ENCODE data around the gene SLC29A1. TPM values are rescaled to one million over a fixed set of nuclear protein-coding genes. Genes with fewer than 3 reads are reported as not detected.

Gene SLC29A1
- total RNA-seq, 2 experiments from 2014 or later: 47.6 to 50.0 TPM

DNA sequence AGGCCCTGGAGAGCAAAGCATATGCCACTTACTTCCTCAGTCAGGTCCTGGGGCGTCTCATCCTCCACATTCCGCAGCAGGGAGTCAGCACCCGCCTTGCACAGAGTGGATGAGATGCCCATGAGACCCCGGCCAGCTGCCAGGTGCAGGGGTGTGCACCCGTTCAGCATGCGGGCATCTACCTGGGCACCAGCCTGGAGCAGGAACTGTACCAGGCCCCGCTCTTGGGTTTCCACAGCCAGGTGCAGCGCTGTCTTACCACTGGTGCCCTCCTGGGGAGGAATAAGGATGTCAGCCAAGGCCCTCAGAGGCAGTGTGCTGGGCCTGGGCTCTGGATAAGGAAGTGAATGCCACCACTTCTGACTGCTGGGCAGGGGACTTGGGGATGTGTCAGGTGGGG is 36.6 kb downstream of the SLC29A1 start:
- ChIA-PET POLR2A (interaction anchor here (0.5 to 7.5 kb wide), 2 partner anchors 13 to 642 kb away, joined by 5 to 139 read pairs; partner anchors contain the start of gene HSP90AB1), CTCF (no interaction called here)
- Mint-ChIP-seq H3K4me3 (no peak overlapping the region), H3K4me1 (ENCODE audit: low read depth) (peaks cover 51% of the 10 kb centered on the region), H3K36me3 (peaks cover 28% of the 10 kb centered on the region), H3K27ac (no peak overlapping the region), H3K9me3 (no peaks in the 10 kb centered on the region), H3K27me3 (no peaks in the 10 kb centered on the region)
- DNase-seq: no peak
- intact Hi-C loops (cut with micrococcal nuclease): no loop called here

GRCh38 chr6:44260451-44261297 is 37.3 kb downstream of the SLC29A1 start:
- intact Hi-C loops (cut with micrococcal nuclease): no loop called here
- Mint-ChIP-seq H3K4me3 (no peak overlapping the region), H3K27me3 (no peaks in the 10 kb centered on the region), H3K4me1 (ENCODE audit: low read depth) (peaks cover 46% of the 10 kb centered on the region), H3K36me3 (peaks cover 27% of the 10 kb centered on the region), H3K9me3 (no peaks in the 10 kb centered on the region), H3K27ac (no peak overlapping the region)
- DNase-seq: no peak
- CTCF ChIA-PET: interaction anchor here (1.2 to 2.2 kb wide), 2 partner anchors 36 to 53 kb away, joined by 3 to 5 read pairs; partner anchors contain the start of gene AARS2
- POLR2A ChIA-PET: interaction anchor here (0.5 to 7.5 kb wide), 3 partner anchors 13 to 643 kb away, joined by 5 to 139 read pairs (median 79); partner anchors contain the start of gene HSP90AB1

GRCh38 chr6:44261581-44261980 is 38.2 kb downstream of the SLC29A1 start:
- H3K4me1 Mint-ChIP-seq (ENCODE audit: low read depth): peaks cover 43% of the 10 kb centered on the region
- no peaks in the 10 kb centered on the region for H3K9me3 Mint-ChIP-seq
- ChIA-PET CTCF (interaction anchor here (0.8 to 2.2 kb wide), 6 partner anchors 10 to 89 kb away, joined by 3 to 9 read pairs (median 4); partner anchors contain the start of genes AARS2 and SLC29A1), POLR2A (interaction anchor here (0.7 to 4.7 kb wide), 2 partner anchors 10 to 14 kb away, joined by 4 to 79 read pairs; partner anchors contain the start of gene HSP90AB1)
- no peak overlapping the region for H3K4me3 Mint-ChIP-seq
- H3K27me3 Mint-ChIP-seq: no peaks in the 10 kb centered on the region
- DNase-seq: no peak
- no peak overlapping the region for H3K27ac Mint-ChIP-seq
- peaks cover 27% of the 10 kb centered on the region for H3K36me3 Mint-ChIP-seq
- intact Hi-C loops (cut with micrococcal nuclease): no loop called here

- Mint-ChIP-seq H3K36me3 (peaks cover 27% of the 10 kb centered on the region), H3K4me1 (ENCODE audit: low read depth) (peaks cover 42% of the 10 kb centered on the region), H3K9me3 (no peaks in the 10 kb centered on the region), H3K27me3 (no peaks in the 10 kb centered on the region), H3K4me3 (peak overlapping the region; percentile 97), H3K27ac (peak overlapping the region; percentile 94)
- DNase-seq: no peak
- POLR2A ChIA-PET: interaction anchor here (0.7 to 4.7 kb wide), 2 partner anchors 11 to 15 kb away, joined by 4 to 79 read pairs; partner anchors contain the start of gene HSP90AB1
- intact Hi-C loops (cut with micrococcal nuclease): no loop called here
- CTCF ChIA-PET: interaction anchor here (0.8 to 2.2 kb wide), 7 partner anchors 17 to 90 kb away, joined by 3 to 9 read pairs (median 4); partner anchors contain the start of genes AARS2 and SLC29A1
These were observed 39.3 kb downstream of the SLC29A1 start for GRCh38 chr6:44262467-44263353.

DNA sequence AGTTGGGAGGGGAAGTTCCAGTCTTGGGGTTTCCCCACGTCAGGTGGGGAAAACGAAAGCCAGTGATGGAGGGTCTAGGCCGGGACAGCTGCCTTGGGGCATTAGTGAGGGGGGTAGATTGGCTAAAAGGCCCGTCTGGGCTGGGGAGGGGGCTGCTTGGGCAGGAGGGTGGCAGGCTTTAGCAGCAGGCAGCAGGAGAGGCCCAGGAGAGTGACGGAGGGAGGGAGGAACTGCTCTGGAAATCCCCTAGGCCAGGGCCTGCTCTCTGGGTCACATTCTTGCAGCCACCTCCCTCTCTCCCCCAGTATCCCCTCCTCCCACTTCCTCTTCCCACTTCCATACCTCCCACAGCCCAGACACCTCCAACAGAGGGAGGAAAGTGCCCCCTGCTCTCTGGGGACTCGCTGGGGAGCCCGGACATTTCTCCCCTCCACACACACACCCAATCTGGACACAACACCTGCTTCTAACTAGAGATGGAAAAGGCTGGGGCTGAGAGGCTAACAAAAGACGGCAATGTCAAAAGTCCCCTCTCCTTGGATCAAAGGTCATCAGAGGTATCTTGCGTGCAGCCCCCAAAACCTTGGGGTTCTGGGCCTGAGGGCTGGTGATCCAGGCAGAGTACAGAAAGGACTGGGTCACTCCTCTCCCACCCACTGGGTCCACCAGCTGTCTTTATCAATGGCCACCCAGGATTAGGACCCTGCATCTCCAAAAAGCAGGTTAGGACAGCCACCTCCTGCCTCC is 40.1 kb downstream of the SLC29A1 start:
- H3K27me3 Mint-ChIP-seq: peaks cover 1% of the 10 kb centered on the region

DNA sequence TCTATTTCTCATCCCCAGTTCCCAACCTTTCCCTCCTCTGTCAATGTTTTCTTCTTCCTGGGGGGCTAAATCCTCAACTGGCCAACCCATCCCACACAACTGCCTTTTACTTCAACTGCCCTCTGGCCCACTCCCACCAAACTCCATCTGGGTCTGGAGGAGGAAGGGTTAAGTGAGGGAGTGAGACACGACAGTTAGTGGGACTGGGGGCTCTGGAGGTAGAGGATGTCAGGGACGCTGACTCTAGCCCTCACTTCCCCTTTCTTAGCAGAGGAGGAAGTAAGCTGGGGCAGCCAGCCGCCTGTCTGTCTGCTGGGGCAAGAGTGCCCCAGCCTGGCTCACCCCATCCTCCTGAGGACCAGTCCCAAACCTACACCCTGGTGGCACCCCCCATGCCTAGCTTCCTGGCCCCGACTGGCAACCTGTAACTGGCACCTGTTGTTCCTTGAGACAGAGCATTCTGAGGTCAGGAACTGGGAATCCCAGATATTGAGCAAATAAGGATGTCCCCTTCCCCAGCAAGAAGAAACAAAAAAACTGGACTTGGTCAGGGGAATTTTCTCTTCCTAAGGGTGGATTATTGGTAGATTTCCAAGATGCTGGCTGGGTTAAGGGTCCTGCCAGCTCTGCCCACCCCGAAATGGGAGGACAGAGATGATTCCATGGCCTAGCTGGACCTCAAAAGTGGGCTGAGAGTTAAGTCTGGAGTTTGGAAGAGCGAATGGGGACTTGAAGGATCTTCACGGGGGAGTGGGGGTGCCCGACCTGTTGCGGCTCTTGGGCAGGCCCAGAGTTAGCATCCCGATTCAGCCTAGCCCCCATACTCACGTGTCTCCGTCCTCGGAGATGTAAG is 41.0 kb downstream of the SLC29A1 start:
- CTCF ChIA-PET: interaction anchor here (0.6 to 5.8 kb wide), 10 partner anchors 8 to 73 kb away, joined by 3 to 68 read pairs (median 4); partner anchors contain the start of genes AARS2 and HSP90AB1
- POLR2A ChIA-PET: interaction anchor here (0.5 to 4.7 kb wide), 8 partner anchors 8 to 1120 kb away, joined by 3 to 79 read pairs (median 4); partner anchors contain the start of genes HSP90AB1 and SLC29A1

More for the DNA sequence above, 40.1 kb downstream of the SLC29A1 start:
- DNase-seq: peak; percentile 68
- ChIA-PET CTCF (interaction anchor here (0.6 to 5.8 kb wide), 9 partner anchors 8 to 91 kb away, joined by 3 to 68 read pairs (median 9); partner anchors contain the start of genes AARS2, HSP90AB1 and SLC29A1), POLR2A (interaction anchor here (1.0 to 4.7 kb wide), 5 partner anchors 9 to 40 kb away, joined by 3 to 79 read pairs (median 4); partner anchors contain the start of genes HSP90AB1 and SLC29A1)
- Mint-ChIP-seq H3K9me3 (no peaks in the 10 kb centered on the region), H3K4me1 (ENCODE audit: low read depth) (peaks cover 35% of the 10 kb centered on the region), H3K27ac (peak overlapping the region; percentile 94), H3K4me3 (peak overlapping the region; percentile 97), H3K36me3 (peaks cover 27% of the 10 kb centered on the region)
- intact Hi-C loops (cut with micrococcal nuclease): loop anchor here (2.0 kb wide), 2 partner anchors 27 to 41 kb away; partner anchors contain the start of gene SLC29A1

DNA sequence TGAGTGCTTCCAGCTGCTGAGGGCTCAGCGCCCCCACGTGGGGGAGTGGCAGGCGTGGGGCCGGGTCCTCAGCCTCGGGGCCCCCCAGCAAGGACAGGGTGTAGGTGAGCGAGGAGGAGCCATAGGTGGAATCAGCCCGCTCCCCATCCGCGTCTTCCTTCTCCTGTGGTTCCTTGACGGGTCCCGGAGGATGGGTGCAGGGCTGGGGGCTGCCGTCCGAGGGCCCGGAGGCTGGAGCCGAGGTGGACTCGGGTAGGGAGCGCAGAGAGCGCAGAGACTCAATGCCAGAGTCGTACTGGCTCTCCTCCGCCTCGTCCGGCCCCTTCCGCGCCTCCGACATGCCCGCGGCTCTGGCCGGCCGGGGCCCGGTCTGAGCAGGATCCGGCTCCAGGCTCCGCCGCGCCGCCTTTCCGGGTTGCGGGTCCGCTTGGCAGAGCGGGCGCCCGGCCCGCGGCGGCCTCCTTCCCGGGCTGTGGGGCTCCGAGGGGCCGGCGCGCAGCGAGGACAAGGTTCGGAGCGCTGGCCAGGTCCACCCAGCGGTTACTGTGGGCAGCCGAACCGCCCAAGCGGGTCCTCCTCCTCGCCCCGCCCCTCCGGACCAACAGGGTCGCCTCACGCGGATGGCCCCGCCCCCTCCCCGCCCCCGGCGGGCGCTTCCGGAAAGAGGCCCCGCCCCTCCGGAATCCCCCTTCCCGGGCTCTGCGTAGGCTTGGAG is 41.8 kb downstream of the SLC29A1 start, which contains the start of gene NFKBIE:
Gene NFKBIE, minus strand, starts transcription at position 545 of the 715 bp plus-strand sequence. Its CDS starts 205 bp downstream, at position 340.
- intact Hi-C loops (cut with micrococcal nuclease): loop anchor here (1.0 to 2.0 kb wide), 7 partner anchors 8 to 139 kb away; partner anchors contain the start of genes CDC5L, HSP90AB1, SLC29A1 and SLC35B2
- no peaks in the 10 kb centered on the region for H3K9me3 Mint-ChIP-seq
- POLR2A ChIA-PET: interaction anchor here (1.1 to 4.7 kb wide), 6 partner anchors 9 to 42 kb away, joined by 3 to 79 read pairs (median 4); partner anchors contain the start of genes HSP90AB1 and SLC29A1

More for the DNA sequence above, 41.0 kb downstream of the SLC29A1 start:
- Mint-ChIP-seq H3K9me3 (no peaks in the 10 kb centered on the region), H3K27me3 (peaks cover 10% of the 10 kb centered on the region), H3K27ac (peak overlapping the region; percentile 94), H3K4me1 (ENCODE audit: low read depth) (peaks cover 41% of the 10 kb centered on the region), H3K4me3 (peak overlapping the region; percentile 97), H3K36me3 (peaks cover 26% of the 10 kb centered on the region)
- DNase-seq: peak; percentile 64
- intact Hi-C loops (cut with micrococcal nuclease): loop anchor here (1.0 to 2.0 kb wide), 7 partner anchors 7 to 138 kb away; partner anchors contain the start of genes CDC5L, HSP90AB1, SLC29A1 and SLC35B2

DNA sequence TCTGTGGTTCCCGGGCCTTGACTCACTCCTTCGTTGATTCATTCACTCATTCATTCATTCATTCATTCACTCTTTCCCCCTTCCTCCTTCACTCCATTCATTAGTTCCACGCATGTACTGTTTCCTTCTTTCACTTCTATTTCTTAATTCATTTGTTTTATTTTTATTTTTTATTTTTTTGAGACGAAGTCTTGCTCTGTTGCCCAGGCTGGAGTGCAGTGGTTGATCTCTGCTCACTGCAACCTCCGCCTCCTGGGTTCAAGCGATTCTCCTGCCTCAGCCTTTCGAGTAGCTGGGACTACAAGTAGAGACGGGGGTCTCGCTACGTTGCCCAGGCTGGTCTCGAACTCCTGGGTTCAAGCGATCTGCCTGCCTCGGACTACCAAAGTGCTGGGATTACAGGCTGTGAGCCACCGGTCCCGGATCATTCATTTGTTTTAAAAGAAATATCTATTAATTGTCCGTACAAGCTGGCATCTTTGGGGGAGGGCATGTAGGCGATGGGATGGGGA is 42.4 kb downstream of the SLC29A1 start:
- no peaks in the 10 kb centered on the region for H3K9me3 Mint-ChIP-seq
- intact Hi-C loops (cut with micrococcal nuclease): loop anchor here (1.0 to 2.0 kb wide), 7 partner anchors 8 to 139 kb away; partner anchors contain the start of genes CDC5L, HSP90AB1, SLC29A1 and SLC35B2
- POLR2A ChIA-PET: no interaction called here
- H3K27ac Mint-ChIP-seq: peak overlapping the region; percentile 67
- peaks cover 18% of the 10 kb centered on the region for H3K27me3 Mint-ChIP-seq
- H3K4me3 Mint-ChIP-seq: peak overlapping the region; percentile 97
- peaks cover 49% of the 10 kb centered on the region for H3K4me1 Mint-ChIP-seq (ENCODE audit: low read depth)
- no peak for DNase-seq
- H3K36me3 Mint-ChIP-seq: peaks cover 23% of the 10 kb centered on the region
- CTCF ChIA-PET: interaction anchor here (1.4 to 5.8 kb wide), 5 partner anchors 12 to 189 kb away, joined by 4 to 68 read pairs (median 11); partner anchors contain the start of gene AARS2

More for the DNA sequence above, 41.8 kb downstream of the SLC29A1 start, which contains the start of gene NFKBIE:
- H3K36me3 Mint-ChIP-seq: peaks cover 25% of the 10 kb centered on the region
- H3K4me1 Mint-ChIP-seq (ENCODE audit: low read depth): peaks cover 49% of the 10 kb centered on the region
- peak within 1 kb of the TSS; percentile 94 for H3K27ac Mint-ChIP-seq
- peaks cover 18% of the 10 kb centered on the region for H3K27me3 Mint-ChIP-seq
- H3K4me3 Mint-ChIP-seq: peak within 1 kb of the TSS; percentile 97
- DNase-seq: peak; percentile 98
- CTCF ChIA-PET: interaction anchor here (0.9 to 5.8 kb wide), 8 partner anchors 9 to 190 kb away, joined by 3 to 68 read pairs (median 4); partner anchors contain the start of genes AARS2 and HSP90AB1

DNA sequence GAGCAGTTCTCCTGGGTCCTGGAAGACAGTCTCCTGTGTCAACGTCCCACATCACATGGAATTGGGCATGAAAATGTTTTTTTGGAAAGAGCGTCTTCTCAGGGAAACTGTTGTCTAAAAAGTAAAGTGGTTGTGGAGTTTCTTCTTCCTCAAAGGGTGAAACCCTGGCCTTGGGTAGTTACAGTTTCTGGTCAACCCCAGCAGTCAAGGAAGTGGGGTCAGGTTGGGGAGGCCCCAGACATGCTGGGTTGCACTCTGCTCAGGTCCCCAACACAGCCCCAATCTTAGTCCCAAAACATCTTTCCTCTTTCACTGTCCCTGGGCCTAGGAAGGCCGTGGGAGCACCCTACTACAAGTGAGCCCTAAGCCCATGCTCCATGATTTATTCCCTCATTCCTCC is 43.0 kb downstream of the SLC29A1 start:
- Mint-ChIP-seq H3K36me3 (peaks cover 19% of the 10 kb centered on the region), H3K4me3 (peak overlapping the region; percentile 43), H3K9me3 (no peaks in the 10 kb centered on the region), H3K27me3 (peaks cover 22% of the 10 kb centered on the region), H3K27ac (peak overlapping the region; percentile 67), H3K4me1 (ENCODE audit: low read depth) (peaks cover 45% of the 10 kb centered on the region)
- intact Hi-C loops (cut with micrococcal nuclease): no loop called here
- DNase-seq: no peak
- ChIA-PET POLR2A (interaction anchor here (1.3 kb wide), 1 partner anchor 19 kb away, joined by 6 read pairs; the partner anchor contains the start of gene HSP90AB1), CTCF (interaction anchor here (0.9 to 5.8 kb wide), 14 partner anchors 10 to 203 kb away, joined by 3 to 184 read pairs (median 6); partner anchors contain the start of genes AARS2, CDC5L, SLC35B2 and SPATS1)
